H1 (cell line): ENCODE measurements around the gene CCL1. TPM values are rescaled to one million over a fixed set of nuclear protein-coding genes. Genes with fewer than 3 reads are reported as not detected.

ENCODE experiments used
- KDM1A ChIP-seq: fragments of 200-600, 300-600 bp; sonication (generic); IDR thresholded peaks from 2 replicates; pipeline ENCODE4 v1.7.1; 2016; ENCODE audit warnings: mild to moderate bottlenecking, low read length, borderline replicate concordance
- NRF1 ChIP-seq: IDR thresholded peaks from 2 replicates; pipeline ENCODE4 v1.6.1; 2011; ENCODE audit warnings: mild to moderate bottlenecking, low read depth, low read length, improper control_type of control experiment
- POU5F1 ChIP-seq: IDR thresholded peaks from 2 replicates; pipeline ENCODE4 v1.6.1; 2011; ENCODE audit warnings: low read depth, mild to moderate bottlenecking, low read length, moderate library complexity
- polyA plus RNA-seq, 7 experiments: library from polyadenylated mRNA; depleted of rRNA in 3 of 7; stranded (reverse) in 5 of 7; unstranded in 2 of 7; fragments of >200 nt in 5 of 7; fragments of 200-250 nt in 2 of 7; gene quantifications; 1 replicate in 5 of 7; 2 replicates in 1 of 7; 4 replicates in 1 of 7; pipeline versions ENCODE4 v1.2.1 to v1.2.3, GENCODE V29; 2011 to 2013; ENCODE audit warnings: missing spikeins in 2 of 7, mixed read lengths in 2 of 7
- total RNA-seq: library from RNA; stranded (reverse); fragmentation: NEBNext Ultra II Directional; extraction: Animal tissue kit (Norgen Biotek cat#: 25700); gene quantifications from 2 replicates; pipeline ENCODE4 v1.2.1, GENCODE V29; 2021
- TF ChIP-seq, protein P1 (sequence below), 3 experiments: IDR thresholded peaks; 1 replicate in 2 of 3; 2 replicates in 1 of 3; pipeline versions ENCODE4 v1.5.1 to v1.6.1; 2011; ENCODE audit warnings: low read length in 3 of 3, mild to moderate bottlenecking in 3 of 3, inconsistent platforms in 2 of 3, low read depth in 1 of 3, moderate library complexity in 1 of 3; ENCODE audit not compliant: insufficient read depth in 1 of 3; ENCODE audit errors: control extremely low read depth in 1 of 3

Gene CCL1
- total and polyA plus RNA-seq, 2 of the 8 experiments (the other 6 are each of a cell fraction or from before 2014, with no cell fraction given): not detected

DNA sequence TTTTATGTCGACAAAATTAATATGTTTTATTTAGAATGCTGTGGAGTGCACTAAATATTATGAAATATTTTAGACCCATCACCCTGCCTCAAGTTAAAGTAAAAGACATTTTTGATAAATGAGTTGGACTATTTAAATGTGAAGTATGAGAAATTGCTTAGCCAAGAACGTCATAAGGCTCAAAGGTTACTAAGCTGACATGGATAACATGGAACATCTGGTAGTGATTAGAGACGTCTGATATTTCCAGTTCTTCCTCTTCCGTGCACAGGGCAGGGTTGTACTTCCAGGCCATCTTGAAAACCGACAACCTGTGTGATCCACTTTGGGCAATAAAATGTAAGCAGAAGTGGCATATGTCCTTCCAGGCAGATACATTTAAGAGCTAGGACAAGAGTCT is 51.0 kb downstream of the CCL1 start (continued):
- TF ChIP-seq, protein P1, sequence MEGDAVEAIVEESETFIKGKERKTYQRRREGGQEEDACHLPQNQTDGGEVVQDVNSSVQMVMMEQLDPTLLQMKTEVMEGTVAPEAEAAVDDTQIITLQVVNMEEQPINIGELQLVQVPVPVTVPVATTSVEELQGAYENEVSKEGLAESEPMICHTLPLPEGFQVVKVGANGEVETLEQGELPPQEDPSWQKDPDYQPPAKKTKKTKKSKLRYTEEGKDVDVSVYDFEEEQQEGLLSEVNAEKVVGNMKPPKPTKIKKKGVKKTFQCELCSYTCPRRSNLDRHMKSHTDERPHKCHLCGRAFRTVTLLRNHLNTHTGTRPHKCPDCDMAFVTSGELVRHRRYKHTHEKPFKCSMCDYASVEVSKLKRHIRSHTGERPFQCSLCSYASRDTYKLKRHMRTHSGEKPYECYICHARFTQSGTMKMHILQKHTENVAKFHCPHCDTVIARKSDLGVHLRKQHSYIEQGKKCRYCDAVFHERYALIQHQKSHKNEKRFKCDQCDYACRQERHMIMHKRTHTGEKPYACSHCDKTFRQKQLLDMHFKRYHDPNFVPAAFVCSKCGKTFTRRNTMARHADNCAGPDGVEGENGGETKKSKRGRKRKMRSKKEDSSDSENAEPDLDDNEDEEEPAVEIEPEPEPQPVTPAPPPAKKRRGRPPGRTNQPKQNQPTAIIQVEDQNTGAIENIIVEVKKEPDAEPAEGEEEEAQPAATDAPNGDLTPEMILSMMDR (IDR thresholded peaks at IDR 0.05; ENCODE audit: control extremely low read depth in 1 of 3, insufficient read depth in 1 of 3, low read depth in 1 of 3, low read length in 3 of 3): no peak
- TF ChIP-seq NRF1: no peak
- no peak for TF ChIP-seq POU5F1
- TF ChIP-seq KDM1A: no peak
